GM10266 (cell line): ENCODE results near the gene SLC4A8.

Source experiments
- DNase-seq: peaks from one replicate; pipeline ENCODE4 v3.0.0; 2012; ENCODE audit errors: extremely low spot score
- CTCF ChIP-seq: IDR thresholded peaks from 2 replicates; pipeline ENCODE4 v1.5.1; 2012; ENCODE audit warnings: mild to moderate bottlenecking, low read depth; ENCODE audit not compliant: control insufficient read depth, insufficient read depth; ENCODE audit errors: missing control alignments

The SLC4A8 gene

DNA sequence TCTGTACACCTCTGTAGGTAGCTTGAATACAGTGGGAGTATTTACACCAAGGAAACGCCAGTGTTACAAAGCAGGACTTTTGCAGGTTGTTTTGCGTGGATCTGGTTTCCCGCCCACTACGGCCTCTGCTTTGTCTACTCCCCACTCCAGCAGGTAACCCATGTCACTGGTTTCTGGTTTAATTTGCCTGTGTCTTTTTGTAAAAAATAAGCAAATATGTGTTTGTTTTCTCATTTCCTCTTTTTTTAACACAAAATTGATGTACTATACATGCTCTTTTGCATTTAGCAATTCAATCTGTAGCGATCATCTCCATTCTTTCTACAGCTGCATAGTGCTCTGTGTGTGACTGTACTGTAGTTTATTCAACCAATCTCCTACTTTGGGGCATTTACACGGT lies 123.0 kb downstream of the SLC4A8 start:
- TF ChIP-seq CTCF: no peak

GRCh38 chr12:51548241-51548640 lies 123.6 kb downstream of the SLC4A8 start:
- DNase-seq: no peak
- no peak for TF ChIP-seq CTCF

More for the DNA sequence above, 123.0 kb downstream of the SLC4A8 start:
- no peak for DNase-seq

- TF ChIP-seq CTCF: no peak
Measured at GRCh38 chr12:51549637-51550036, 125.0 kb downstream of the SLC4A8 start.

More at GRCh38 chr12:51549637-51550036, 125.0 kb downstream of the SLC4A8 start:
- DNase-seq: no peak
